ENCODE measurements around the gene TRIM60.
"Not testable (repeated sequence)": the region's sequence is repeated elsewhere in the genome, so short reads cannot be mapped to it uniquely, and the experiment has no call there.

Gene TRIM60

DNA sequence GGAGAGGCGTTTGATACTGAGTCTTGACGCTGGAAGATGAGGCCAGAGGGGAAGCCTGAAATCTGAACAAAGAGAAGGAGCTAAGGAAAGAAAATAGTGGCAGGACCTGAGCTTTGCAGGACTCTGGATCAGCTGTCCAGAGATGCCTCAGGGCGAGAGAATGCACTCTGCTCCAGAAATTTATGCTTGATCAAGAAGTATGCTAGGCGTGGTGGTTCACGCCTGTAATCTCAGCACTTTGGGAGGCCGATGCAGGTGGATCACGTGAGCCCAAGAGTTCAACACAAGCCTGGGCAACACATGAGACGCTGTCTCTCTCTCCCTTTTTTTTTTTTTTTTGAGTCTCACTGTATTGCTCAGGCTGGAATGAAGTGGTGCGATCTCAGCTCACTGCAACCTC is 23.8 kb downstream of the TRIM60 start:
- DNase-seq, result no peak

DNA sequence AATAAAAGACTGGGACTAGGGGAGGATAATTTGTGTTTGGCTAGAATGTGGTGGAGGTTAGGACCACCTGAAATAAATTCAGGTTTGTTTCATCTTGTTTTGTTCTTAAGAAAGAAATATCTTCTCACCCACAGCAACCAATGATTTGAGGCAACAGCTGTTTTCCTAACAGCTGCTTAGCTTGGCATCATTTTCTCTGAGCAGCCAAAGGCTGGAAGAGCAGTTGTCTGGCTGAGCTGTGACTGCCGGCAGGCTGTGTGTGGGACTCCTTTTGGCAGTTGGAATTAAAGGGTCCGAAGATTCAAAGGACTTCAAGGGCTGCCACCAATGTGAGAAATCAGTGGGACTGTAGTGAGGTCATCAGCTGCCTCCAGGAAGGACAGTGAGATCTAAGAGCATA is 26.9 kb downstream of the TRIM60 start:
- DNase-seq, result no peak

DNA sequence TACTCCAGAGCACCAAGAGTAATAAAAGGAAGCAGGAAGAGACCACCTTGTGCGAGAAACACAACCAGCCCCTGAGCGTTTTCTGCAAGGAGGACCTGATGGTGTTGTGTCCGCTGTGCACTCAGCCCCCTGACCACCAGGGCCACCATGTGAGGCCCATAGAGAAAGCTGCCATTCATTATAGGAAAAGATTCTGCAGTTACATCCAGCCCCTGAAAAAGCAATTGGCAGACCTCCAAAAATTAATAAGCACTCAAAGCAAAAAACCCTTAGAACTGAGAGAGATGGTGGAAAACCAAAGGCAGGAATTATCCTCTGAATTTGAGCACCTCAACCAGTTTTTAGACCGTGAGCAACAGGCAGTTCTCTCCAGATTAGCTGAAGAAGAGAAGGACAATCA is 27.6 kb downstream of the TRIM60 start:
- DNase-seq, result no peak

DNA sequence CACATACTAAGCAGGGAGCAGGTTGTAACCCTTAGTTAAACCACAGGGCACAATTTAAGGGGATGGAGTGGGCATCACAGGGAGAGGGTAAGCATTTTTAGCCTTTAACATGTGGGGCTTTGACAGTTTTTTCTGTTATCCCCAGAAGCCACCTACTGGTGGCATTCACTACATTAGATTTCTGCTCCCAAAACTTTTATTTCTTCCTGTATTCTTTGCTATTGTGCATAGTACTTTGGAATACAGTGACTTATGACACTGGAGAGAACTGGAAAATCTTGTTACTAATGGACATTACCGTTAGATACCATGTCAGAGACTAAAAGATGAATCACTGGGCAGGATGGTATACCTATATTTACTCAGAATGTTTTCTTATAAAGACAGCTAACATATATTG is 29.1 kb downstream of the TRIM60 start:
- DNase-seq, result no peak

GRCh38 chr4:165070560-165070959 is 38.8 kb downstream of the TRIM60 start:
- no peak for DNase-seq

DNA sequence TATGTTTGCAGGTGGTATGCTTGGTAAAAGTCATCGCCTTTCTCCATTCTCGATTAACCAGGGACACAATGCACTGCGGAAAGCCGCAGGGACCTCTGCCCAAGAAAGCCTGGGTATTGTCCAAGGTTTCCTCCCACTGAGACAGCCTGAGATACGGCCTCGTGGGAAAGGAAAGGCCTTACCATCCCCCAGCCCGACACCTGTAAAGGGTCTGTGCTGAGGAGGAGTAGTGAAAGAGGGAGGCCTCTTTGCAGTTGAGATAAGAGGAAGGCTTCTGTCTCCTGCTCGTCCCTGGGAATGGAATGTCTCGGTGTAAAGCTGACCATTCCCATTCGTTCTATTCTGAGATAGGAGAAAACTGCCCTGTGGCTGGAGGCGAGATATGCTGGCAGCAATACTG is 41.5 kb downstream of the TRIM60 start:
- not testable (repeated sequence) for DNase-seq

DNA sequence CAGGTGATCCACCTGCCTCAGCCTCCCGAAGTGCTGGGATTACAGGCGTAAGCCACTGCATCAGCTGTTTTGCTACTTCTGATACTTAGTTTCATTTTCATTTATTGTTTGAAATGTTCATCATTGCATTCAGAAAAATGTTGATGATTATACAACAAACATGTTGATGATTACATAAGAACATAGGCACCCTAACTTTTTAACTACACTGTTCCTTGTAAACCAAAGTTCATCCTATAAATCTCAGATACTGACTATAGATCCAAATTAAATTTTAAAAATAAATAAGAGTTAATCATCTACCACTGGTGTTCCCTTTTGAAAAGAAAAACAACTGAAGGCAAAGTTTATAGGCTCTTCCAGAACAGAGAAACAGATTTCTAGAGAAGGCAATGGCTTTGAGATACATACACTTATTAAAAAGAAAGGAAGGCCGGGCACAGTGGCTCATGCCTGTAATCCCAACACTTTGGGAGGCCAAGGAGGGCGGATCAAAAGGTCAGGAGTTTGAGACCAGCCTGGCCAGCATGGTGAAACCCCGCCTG is 45.3 kb downstream of the TRIM60 start:
- no peak for DNase-seq

GRCh38 chr4:165079476-165079875 is 47.7 kb downstream of the TRIM60 start:
- no peak for DNase-seq

- not testable (repeated sequence) for DNase-seq
Measured at GRCh38 chr4:165084787-165085186, 53.0 kb downstream of the TRIM60 start.

DNA sequence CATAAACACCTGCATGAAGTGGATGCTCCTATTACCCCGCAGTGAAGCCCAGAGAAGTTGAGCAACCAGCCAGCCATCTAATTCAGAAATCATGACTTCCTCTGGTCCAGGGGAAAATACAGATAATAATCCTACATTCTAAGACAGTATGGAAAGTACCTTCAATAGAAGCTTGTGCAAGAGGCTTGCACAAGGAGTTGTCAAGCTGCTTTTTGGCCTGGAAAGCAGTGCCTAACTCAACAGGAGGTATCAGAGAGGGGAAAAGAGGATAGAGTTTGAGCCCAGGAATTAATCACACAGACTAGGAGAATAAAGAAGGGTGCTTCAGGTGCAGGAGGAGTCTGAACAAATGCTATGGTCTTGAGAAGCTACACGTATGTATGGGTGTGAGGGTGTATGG is 54.1 kb downstream of the TRIM60 start:
- no peak for DNase-seq

GRCh38 chr4:165088366-165088765 is 56.6 kb downstream of the TRIM60 start:
- DNase-seq, result no peak

Data from hippocampal formation (tissue), 2 donors.